ENCODE results near the gene OLFM4.

DNA sequence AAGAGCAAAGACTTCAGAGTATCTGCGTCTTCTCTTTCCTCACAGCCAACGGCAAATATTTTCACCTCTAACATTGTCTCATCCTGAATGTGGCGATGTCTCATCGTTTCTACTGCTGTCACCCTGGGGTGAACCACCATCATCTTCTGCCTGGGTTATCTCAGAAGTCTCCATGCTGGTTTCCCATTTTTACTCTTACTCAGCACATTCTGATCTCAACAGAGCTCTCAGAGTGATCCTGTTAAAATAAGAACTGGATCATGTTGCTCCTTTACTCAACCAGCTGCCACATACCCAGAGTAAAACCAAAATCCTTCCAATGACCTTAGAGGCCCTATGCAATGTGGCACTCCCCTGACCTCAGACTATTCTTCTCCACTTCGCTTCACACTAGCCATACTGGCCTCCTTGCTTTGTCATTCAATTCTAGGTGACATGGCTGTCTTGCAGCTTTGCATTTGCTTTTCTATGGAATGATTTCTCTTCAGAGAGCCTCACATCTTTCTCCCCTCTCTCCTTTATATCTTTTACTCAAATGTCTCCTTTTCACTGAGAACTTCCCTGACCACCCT lies 7.8 kb upstream of the OLFM4 start:
- no peak for TF ChIP-seq RAD21 (IDR thresholded peaks at IDR 0.05; ENCODE audit: low read depth)
- TF ChIP-seq REST (IDR thresholded peaks at IDR 0.05; ENCODE audit: low read depth): no peak
- TF ChIP-seq, protein P1, sequence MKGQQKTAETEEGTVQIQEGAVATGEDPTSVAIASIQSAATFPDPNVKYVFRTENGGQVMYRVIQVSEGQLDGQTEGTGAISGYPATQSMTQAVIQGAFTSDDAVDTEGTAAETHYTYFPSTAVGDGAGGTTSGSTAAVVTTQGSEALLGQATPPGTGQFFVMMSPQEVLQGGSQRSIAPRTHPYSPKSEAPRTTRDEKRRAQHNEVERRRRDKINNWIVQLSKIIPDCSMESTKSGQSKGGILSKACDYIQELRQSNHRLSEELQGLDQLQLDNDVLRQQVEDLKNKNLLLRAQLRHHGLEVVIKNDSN (IDR thresholded peaks at IDR 0.05): no peak
- TF ChIP-seq, protein P2, sequence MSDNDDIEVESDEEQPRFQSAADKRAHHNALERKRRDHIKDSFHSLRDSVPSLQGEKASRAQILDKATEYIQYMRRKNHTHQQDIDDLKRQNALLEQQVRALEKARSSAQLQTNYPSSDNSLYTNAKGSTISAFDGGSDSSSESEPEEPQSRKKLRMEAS (IDR thresholded peaks at IDR 0.05): no peak
- no peak for TF ChIP-seq EP300 (IDR thresholded peaks at IDR 0.05; ENCODE audit: borderline replicate concordance)
- TF ChIP-seq TEAD4 (IDR thresholded peaks at IDR 0.05): no peak

Measured in Ishikawa (cell line).